Liver (tissue), 3 donors: ENCODE data around the gene UGT3A1.

Source experiments
- GABPA ChIP-seq, 2 donors: IDR thresholded peaks in 1 of 2; conservative IDR thresholded peaks in 1 of 2; 2 replicates each; pipeline ENCODE4 v1.6.1; 2016; ENCODE audit warnings: antibody characterized with exemption in 2 of 2, mild to moderate bottlenecking in 1 of 2, moderate library complexity in 1 of 2
- HNF4G ChIP-seq: IDR thresholded peaks from 2 replicates; pipeline ENCODE4 v1.6.1; 2016; ENCODE audit warnings: antibody characterized with exemption
- RXRA ChIP-seq, 2 donors: IDR thresholded peaks; 2 replicates each; pipeline ENCODE4 v1.6.1; 2017 to 2018; ENCODE audit warnings: antibody characterized with exemption in 2 of 2, mild to moderate bottlenecking in 1 of 2
- SP1 ChIP-seq: IDR thresholded peaks from 2 replicates; pipeline ENCODE4 v1.6.1; 2018; ENCODE audit warnings: antibody characterized with exemption, mild to moderate bottlenecking
- TAF1 ChIP-seq: conservative IDR thresholded peaks from 2 replicates; pipeline ENCODE4 v1.6.1; 2016; ENCODE audit warnings: antibody characterized with exemption, mild to moderate bottlenecking
- TF ChIP-seq, protein P1 (sequence below): fragments of 150-350 bp; IDR thresholded peaks from 2 replicates; pipeline ENCODE4 v1.5.1; 2017; ENCODE audit warnings: improper control_type of control experiment, low read depth, low read length; ENCODE audit not compliant: missing input control
- donor health status: healthy.
- donor health status: healthy.

GRCh38 chr5:36033047-36033446 lies 41.9 kb upstream of the UGT3A1 start:
- TF ChIP-seq TAF1, result no peak
- TF ChIP-seq, protein P1, sequence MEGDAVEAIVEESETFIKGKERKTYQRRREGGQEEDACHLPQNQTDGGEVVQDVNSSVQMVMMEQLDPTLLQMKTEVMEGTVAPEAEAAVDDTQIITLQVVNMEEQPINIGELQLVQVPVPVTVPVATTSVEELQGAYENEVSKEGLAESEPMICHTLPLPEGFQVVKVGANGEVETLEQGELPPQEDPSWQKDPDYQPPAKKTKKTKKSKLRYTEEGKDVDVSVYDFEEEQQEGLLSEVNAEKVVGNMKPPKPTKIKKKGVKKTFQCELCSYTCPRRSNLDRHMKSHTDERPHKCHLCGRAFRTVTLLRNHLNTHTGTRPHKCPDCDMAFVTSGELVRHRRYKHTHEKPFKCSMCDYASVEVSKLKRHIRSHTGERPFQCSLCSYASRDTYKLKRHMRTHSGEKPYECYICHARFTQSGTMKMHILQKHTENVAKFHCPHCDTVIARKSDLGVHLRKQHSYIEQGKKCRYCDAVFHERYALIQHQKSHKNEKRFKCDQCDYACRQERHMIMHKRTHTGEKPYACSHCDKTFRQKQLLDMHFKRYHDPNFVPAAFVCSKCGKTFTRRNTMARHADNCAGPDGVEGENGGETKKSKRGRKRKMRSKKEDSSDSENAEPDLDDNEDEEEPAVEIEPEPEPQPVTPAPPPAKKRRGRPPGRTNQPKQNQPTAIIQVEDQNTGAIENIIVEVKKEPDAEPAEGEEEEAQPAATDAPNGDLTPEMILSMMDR, result no peak
- no peak for TF ChIP-seq GABPA (IDR thresholded peaks at IDR 0.05 in 1 of 2, conservative IDR thresholded peaks at IDR 0.05 in 1 of 2)
- TF ChIP-seq RXRA (IDR thresholded peaks at IDR 0.05), result no peak
- no peak for TF ChIP-seq SP1
- TF ChIP-seq HNF4G, result no peak
